Measurements from ENCODE around the gene ARHGDIA. TPM values are rescaled to one million over a fixed set of nuclear protein-coding genes. Genes with fewer than 3 reads are reported as not detected.

The ARHGDIA gene
- total RNA-seq, 6 experiments from 2014 or later, result 92.4 to 162 (median 137) TPM

DNA sequence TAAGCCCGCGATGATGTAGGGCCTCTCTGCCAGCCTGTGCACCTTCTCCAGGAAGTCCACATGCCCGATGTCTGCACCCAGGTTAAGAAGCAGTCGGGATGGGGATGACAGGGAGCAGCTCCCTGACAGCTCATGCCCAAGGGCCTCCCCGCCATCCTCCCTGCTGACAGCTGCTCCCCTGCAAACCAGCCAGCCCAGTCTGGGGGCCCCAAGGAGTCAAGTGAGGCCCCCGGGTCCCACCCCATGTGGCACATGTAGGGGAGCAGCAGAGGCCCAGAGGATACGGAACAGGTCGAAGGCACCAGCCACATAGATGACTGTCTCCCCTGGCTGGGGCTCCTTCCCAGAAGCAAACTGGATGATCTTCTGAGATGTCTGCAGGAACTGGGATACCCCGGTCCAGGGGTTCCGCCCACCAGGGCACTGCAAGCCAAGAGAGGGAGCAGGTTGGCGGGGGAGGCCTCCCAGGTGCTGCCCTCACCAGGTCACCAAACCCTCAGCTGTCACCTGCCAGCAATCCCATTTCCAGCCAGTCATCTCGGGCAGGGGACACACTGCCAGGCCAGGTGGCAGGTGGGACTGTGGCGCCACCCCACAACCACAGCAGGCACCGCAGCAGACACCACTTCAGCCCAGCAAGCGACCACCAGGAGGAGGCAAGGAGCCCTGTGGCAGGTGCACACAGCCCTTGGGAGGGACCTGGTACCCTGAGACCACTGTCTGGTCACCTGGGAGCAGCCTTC is 35.5 kb upstream of the ARHGDIA start:
- H3K4me1 ChIP-seq, result peaks cover 0 to 39% (median 8%) of the 10 kb centered on the region in 4 donors

DNA sequence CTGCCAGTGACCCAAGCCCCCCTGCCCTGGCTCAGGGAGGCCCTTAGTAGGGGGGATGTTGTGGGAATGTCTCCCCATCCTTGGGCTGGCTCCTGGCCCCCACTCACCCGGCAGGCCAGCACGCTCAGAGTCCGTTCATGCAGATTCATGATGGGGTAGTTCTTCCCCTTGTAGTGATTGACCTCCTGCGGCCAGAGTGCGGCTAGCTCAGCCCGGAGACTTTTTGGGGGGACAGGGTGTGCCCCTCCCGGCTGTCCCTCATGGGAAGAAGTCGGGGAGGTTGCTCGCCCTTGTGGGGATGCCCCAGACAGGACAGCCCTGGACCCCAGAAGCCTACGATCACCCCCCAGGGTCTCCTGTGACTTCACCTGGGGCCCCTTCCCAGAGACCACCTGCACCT is 34.9 kb upstream of the ARHGDIA start:
- Histone ChIP-seq H3K36me3 (peaks cover 0 to 55% (median 21%) of the 10 kb centered on the region in 4 donors), H3K27me3 (no peaks in the 10 kb centered on the region), H3K27ac (no peak overlapping the region), H3K4me3 (no peak overlapping the region), H3K9me3 (no peaks in the 10 kb centered on the region), H3K4me1 (peaks cover 0 to 44% (median 8%) of the 10 kb centered on the region in 4 donors)
- TF ChIP-seq, protein P1, sequence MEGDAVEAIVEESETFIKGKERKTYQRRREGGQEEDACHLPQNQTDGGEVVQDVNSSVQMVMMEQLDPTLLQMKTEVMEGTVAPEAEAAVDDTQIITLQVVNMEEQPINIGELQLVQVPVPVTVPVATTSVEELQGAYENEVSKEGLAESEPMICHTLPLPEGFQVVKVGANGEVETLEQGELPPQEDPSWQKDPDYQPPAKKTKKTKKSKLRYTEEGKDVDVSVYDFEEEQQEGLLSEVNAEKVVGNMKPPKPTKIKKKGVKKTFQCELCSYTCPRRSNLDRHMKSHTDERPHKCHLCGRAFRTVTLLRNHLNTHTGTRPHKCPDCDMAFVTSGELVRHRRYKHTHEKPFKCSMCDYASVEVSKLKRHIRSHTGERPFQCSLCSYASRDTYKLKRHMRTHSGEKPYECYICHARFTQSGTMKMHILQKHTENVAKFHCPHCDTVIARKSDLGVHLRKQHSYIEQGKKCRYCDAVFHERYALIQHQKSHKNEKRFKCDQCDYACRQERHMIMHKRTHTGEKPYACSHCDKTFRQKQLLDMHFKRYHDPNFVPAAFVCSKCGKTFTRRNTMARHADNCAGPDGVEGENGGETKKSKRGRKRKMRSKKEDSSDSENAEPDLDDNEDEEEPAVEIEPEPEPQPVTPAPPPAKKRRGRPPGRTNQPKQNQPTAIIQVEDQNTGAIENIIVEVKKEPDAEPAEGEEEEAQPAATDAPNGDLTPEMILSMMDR (IDR thresholded peaks at IDR 0.05), result no peak
- TF ChIP-seq POLR2A (IDR thresholded peaks at IDR 0.05), result no peak
- intact Hi-C loops (cut with DNase I), result no loop called here
- WGBS (ENCODE audit: insufficient coverage, low coverage, low lambda C conversion rate, missing lambda C conversion rate), result no CpG with 5 or more reads among the region's 10 CpGs
- ATAC-seq (no peak), DNase-seq (peak in 1 of 3 donors; percentile 50)

More for the DNA sequence above, 35.5 kb upstream of the ARHGDIA start:
- Histone ChIP-seq H3K9me3 (no peaks in the 10 kb centered on the region), H3K36me3 (peaks cover 0 to 55% (median 21%) of the 10 kb centered on the region in 4 donors), H3K27ac (no peak overlapping the region), H3K4me3 (no peak overlapping the region), H3K27me3 (no peaks in the 10 kb centered on the region)
- no peak for TF ChIP-seq POLR2A (IDR thresholded peaks at IDR 0.05)
- TF ChIP-seq, protein P1 (IDR thresholded peaks at IDR 0.05), result no peak
- ATAC-seq (no peak), DNase-seq (peak in 1 of 3 donors; percentile 47)
- no CpG with 5 or more reads among the region's 15 CpGs for WGBS (ENCODE audit: insufficient coverage, low coverage, low lambda C conversion rate, missing lambda C conversion rate)
- intact Hi-C loops (cut with DNase I), result no loop called here

DNA sequence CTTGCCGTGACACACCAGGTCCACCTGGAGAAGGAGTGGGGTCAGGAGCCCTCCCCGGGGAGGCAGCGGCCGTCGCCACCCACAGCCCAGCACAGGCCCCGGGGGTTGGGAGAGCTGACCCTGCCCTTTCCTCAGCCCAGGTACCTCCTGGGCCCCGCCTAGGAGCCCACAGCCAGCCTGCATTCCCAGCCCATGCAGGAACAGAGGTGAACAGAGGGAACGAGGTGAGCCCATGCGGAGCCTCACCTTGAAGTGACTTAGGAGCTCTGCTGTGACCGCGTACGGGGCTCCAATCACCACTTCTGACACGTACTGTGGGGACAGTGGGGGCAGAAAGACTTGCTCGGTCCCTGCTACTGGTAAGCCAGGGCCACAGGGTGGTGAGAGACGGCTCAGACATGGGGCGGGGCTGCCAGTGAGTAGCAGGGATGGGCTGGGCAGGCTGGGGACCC is 34.3 kb upstream of the ARHGDIA start:
- Histone ChIP-seq H3K9me3 (no peaks in the 10 kb centered on the region), H3K27ac (no peak overlapping the region), H3K36me3 (peaks cover 0 to 55% (median 21%) of the 10 kb centered on the region in 4 donors), H3K4me1 (peaks cover 0 to 44% (median 8%) of the 10 kb centered on the region in 4 donors), H3K27me3 (no peaks in the 10 kb centered on the region), H3K4me3 (no peak overlapping the region)
- WGBS (ENCODE audit: insufficient coverage, low coverage, low lambda C conversion rate, missing lambda C conversion rate), result 87% methylated on average over 3 of the region's 16 CpGs
- DNase-seq (peak in 1 of 3 donors; percentile 46), ATAC-seq (no peak)
- intact Hi-C loops (cut with DNase I), result no loop called here
- no peak for TF ChIP-seq POLR2A (IDR thresholded peaks at IDR 0.05)
- TF ChIP-seq, protein P1 (IDR thresholded peaks at IDR 0.05), result no peak

DNA sequence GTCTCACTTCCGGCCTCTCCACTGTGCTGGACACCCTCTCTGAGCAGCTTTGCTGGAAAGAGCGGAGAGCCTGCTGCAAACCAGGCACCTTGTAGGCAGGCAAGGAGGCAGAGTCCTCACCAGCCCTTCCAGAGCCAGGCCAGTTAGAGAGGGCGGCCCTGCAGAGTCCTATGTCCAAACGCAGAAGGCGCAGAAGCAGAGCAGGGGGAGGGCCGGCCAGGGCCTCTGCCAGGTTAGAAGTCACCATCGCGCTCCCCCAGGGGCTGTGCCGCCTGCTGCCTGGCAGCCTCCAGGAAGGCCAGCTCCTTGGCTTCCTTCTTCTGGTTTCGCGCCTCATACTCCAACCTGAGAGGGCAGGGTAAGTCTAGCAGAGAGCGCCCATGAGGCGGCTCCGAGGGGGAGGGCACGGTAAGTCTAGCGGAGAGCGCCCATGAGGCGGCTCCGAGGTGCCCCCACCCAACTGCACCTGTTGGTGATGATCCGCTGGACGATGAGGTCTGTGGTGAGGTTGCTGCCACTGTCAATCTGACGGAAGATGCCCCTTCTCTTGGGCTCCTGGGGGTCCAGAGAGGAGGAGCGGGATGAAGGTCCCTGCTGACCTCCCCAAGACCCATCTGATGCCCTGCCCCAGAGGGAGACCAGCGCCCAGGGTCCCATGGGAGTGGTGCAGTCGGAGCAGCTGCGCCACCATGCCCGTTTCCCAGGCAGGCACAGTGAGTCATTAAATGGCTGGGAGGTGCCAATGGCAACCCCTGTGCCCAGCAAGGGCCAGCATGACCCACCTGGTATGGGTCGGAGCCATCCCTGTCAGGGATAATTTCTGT is 33.7 kb upstream of the ARHGDIA start:
- Histone ChIP-seq H3K27me3 (no peaks in the 10 kb centered on the region), H3K9me3 (no peaks in the 10 kb centered on the region), H3K4me1 (peaks cover 0 to 38% (median 8%) of the 10 kb centered on the region in 4 donors), H3K27ac (no peak overlapping the region), H3K36me3 (peaks cover 0 to 55% (median 21%) of the 10 kb centered on the region in 4 donors), H3K4me3 (no peak overlapping the region)
- TF ChIP-seq, protein P1 (IDR thresholded peaks at IDR 0.05), result no peak
- TF ChIP-seq POLR2A (IDR thresholded peaks at IDR 0.05), result no peak
- ATAC-seq (no peak), DNase-seq (no peak)
- 100% methylated on average over 3 of the region's 28 CpGs for WGBS (ENCODE audit: insufficient coverage, low coverage, low lambda C conversion rate, missing lambda C conversion rate)
- intact Hi-C loops (cut with DNase I), result no loop called here
